ENCODE data around the gene CPEB1.
"Not testable (repeated sequence)": the region's sequence is repeated elsewhere in the genome, so short reads cannot be mapped to it uniquely, and the experiment has no call there.

Gene CPEB1

DNA sequence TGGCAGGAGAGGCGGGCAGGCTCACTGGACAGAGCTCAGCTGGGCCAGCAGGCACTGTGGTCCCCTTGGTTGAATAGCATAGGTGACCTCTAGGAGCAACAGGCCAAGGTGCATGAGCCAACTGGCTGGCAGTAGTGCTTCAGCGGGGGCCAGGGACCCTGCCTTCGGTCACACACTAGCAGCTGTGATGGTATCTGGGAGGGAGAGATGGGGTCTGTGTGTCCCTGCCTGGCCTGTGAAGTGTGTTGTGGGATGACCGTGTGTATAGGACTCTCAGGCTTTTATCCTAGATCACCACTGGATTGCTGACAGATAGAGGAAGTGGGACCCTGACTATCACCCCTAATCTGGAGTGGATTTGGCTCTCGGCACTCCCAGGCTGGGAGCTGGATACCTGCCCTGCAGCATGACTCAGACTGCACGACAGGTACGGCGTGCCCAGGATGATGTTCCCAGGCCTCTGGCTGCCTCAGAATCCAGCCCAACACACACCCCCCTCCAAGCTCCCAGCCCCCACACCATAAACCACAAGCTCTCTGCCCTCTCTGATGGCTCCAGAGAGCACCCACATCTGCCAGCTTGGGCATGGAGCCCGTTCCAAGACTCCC lies 114.7 kb downstream of the CPEB1 start:
- DNase-seq (ENCODE audit: insufficient read length) (no peak), FAIRE-seq (no peak)
- TF ChIP-seq POLR2AphosphoS5 (IDR thresholded peaks at IDR 0.05; ENCODE audit: low read depth, low read length), result no peak
- no peak for TF ChIP-seq TAF1 (IDR thresholded peaks at IDR 0.05; ENCODE audit: borderline replicate concordance, low read depth, low read length)
- no peak for TF ChIP-seq POLR2A (IDR thresholded peaks at IDR 0.05; ENCODE audit: low read depth, low read length)

DNA sequence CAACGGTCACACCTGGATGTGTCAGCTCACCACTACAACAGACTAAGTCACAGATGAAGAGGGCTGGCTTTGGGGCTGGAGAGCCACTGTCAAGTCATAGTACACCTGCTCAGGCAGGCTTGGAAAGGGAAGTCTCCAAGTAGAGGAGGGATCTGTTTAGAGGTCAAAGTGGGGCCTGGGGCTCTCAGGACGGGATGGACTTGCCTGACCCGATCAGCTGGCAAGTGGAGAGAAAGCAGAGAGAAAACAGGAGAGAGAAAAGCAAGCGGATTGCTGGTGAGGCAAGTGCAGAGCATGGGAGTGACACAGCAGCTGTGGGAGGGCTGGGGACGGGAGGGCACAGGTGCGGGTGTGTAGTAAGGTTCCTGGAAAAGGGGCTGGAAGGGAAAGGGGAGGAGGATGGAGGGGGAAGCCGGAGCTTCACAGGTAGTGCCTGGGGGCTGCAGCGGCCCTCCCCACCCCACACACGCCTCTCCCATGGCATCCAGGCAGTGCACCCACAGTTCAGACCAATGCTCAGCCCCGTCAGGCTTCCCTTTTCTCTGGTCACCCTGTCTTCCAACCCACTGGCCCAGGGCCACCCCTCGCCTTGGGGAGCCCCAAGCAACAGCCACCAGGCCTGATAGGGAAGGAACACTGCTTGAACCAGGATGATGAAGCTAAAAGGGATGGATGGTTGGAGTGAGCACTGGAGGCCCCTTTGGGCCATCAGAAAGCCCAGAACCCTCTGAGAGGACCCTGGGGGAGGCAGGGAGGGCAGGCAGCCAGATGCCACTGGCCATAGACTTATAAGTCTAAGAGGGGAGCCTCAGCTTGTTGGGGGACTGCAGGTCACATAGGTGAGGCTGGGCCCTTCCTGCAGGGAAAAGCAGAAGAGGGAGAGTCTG lies 115.4 kb downstream of the CPEB1 start:
- DNase-seq (ENCODE audit: insufficient read length), result no peak
- FAIRE-seq, result no peak
- TF ChIP-seq POLR2A (IDR thresholded peaks at IDR 0.05; ENCODE audit: low read depth, low read length), result no peak
- TF ChIP-seq TAF1 (IDR thresholded peaks at IDR 0.05; ENCODE audit: borderline replicate concordance, low read depth, low read length), result no peak
- TF ChIP-seq POLR2AphosphoS5 (IDR thresholded peaks at IDR 0.05; ENCODE audit: low read depth, low read length), result no peak

DNA sequence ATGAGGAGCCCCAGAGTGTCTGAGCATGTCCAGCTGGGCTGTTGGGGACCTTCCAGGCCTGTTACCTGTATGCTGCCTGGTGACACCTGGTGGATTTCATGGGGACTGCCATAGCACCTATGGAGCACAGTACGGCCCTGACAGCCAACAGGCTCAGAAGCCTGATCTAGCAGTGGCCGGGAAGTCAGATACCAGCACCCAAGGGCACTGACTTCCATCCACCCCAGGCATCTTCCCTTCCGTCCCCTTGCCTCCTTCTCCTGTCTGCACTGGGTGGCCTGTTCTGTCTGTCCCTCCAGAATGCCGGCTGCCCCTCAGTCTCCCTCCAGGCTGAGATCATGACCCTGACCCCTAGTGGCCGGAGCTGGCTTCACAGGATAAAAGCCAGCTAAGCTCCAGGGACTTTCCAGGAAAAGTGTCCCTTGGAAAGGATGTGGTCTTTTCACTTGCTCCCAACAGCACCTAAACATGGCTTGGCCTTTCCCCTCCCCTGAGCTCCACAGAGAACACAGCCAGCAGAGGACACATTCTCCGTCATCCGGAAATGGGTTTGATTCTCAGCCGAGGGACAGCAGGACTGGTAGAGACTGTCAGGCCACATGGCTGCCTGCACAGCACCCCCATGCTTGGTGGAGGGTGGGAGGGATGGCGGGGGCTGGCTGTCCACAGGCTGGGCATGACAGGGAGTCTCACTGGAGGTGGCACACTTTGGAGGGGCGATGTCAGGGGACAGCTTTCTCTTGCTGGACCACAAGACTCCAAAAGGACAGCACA lies 116.4 kb downstream of the CPEB1 start:
- TF ChIP-seq POLR2A (IDR thresholded peaks at IDR 0.05; ENCODE audit: low read depth, low read length) (peak; percentile 36; the same call in 1 of the 2 replicates), TAF1 (IDR thresholded peaks at IDR 0.05; ENCODE audit: borderline replicate concordance, low read depth, low read length) (0 out of 2 replicates have a peak, but pooled peaks have one; percentile 33), POLR2AphosphoS5 (IDR thresholded peaks at IDR 0.05; ENCODE audit: low read depth, low read length) (no peak)
- peak; percentile 90 for FAIRE-seq
- DNase-seq (ENCODE audit: insufficient read length), result peak; percentile 57

DNA sequence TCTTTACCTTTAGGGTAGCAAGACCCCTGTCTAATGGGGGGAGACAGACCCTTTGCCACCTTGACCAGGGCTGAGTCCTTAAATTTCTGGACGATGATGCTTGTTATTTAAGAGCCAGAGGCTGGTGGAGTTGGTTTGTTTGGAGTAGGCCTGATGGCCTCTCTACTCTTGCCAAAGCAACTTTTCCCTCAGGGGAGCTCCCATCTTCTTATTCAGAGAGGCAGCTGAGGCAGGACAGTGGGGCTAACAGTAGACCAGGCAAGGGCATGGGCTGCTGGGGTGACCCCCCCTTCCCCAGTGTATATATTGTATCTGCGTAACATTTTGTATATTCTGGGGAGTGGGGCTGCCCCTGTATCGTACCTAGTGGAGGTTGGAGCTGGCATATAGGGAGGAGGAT lies 117.2 kb downstream of the CPEB1 start:
- FAIRE-seq, result no peak
- TF ChIP-seq TAF1 (IDR thresholded peaks at IDR 0.05; ENCODE audit: borderline replicate concordance, low read depth, low read length) (no peak), POLR2A (IDR thresholded peaks at IDR 0.05; ENCODE audit: low read depth, low read length) (no peak), POLR2AphosphoS5 (IDR thresholded peaks at IDR 0.05; ENCODE audit: low read depth, low read length) (no peak)
- no peak for DNase-seq (ENCODE audit: insufficient read length)

DNA sequence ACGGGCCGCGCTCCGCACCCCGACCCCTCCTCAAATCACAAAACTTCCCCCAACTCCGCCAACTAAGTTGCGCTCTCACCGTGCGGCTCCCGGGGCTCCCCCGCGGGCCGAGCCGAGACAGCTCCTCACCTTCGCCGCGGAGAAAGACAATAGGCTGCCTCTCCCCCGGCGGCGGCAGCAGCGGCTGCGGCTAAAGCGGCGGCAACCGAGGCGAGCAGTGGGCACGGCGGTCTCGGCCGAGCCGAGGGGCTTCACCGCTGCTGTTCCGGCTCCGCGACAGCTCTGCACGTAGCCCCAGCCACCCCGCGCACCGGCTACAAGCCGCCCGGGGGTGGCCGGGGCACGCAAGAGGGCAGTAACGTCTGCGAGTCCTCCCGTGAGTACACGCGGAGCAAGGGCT lies 133.6 kb downstream of the CPEB1 start:
- not testable (repeated sequence) for FAIRE-seq; DNase-seq (ENCODE audit: insufficient read length)

DNA sequence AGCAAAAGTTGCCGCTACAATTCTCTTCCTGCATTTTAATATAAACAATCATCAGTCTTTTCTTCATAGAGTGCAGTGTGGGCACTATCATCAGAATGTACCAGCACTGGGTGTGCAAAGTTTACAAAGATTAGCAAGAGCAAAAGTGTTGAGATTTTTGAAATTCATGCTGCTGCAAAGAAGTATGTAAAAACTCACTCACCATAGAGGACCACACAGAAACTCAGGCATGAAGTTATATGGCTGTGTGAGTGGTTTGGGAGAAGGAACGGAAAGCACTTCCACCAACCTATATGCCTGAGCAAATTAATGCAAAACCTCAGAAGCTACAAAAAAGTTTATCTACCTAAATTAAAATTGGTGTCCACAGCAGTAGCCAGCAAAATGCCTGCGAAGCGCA lies 139.5 kb downstream of the CPEB1 start:
- FAIRE-seq; DNase-seq (ENCODE audit: insufficient read length): not testable (repeated sequence)

DNA sequence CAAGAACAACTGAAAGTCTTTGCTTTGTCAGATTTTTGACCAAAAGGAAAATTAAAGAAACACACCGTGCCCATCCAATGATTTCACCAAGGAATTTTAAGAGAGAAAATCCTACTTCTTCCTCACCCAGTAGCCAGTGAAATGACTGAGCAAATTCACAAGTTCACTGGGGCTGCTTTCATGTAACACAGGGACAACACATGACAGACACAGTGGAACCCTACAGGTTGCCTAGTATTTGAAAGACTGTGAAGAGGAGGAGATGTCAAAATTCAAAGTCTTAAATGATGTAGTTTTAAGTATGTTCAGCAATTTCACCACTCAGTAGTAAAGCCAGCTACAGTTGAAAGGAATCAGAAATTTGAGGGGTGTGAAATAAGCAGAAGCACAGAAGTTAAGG lies 140.1 kb downstream of the CPEB1 start:
- DNase-seq (ENCODE audit: insufficient read length); FAIRE-seq: not testable (repeated sequence)

DNA sequence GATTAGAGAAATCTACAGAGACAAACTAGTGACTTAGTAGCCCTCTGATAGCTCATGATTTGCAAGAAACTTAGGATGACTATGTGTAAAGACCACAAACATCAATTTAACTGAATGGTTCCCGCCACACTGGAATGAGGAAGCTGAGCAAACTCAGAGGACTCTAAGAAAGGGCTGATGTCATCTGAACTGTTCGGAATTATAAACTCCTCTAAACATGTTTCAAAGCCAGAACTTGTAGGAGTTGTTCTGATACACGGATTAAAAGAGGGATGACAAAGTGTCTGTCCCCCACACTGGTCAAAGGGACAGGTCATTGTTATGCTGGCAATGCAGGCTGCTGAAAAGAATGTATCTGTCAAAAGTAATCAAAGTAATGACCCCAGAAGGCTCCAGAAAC lies 141.3 kb downstream of the CPEB1 start:
- FAIRE-seq; DNase-seq (ENCODE audit: insufficient read length): not testable (repeated sequence)

DNA sequence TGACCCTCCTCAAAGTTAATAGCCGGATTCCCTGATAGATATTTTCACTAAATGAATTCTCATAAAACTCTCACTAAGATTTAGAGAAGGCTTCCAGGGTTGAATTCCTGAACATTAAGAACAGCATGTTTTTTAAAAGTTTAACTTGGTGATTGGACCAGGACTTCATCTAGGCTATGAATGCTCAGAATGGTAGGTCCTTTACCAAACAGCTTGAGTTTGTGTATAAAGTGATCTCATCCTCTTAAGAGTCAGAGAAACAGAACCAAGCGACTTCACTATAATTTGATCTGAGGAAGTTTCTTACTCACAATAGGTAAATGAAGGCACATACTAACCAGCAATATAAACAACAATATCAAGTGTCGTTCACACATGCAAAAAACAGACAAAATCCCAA lies 143.1 kb downstream of the CPEB1 start:
- not testable (repeated sequence) for DNase-seq (ENCODE audit: insufficient read length); FAIRE-seq

DNA sequence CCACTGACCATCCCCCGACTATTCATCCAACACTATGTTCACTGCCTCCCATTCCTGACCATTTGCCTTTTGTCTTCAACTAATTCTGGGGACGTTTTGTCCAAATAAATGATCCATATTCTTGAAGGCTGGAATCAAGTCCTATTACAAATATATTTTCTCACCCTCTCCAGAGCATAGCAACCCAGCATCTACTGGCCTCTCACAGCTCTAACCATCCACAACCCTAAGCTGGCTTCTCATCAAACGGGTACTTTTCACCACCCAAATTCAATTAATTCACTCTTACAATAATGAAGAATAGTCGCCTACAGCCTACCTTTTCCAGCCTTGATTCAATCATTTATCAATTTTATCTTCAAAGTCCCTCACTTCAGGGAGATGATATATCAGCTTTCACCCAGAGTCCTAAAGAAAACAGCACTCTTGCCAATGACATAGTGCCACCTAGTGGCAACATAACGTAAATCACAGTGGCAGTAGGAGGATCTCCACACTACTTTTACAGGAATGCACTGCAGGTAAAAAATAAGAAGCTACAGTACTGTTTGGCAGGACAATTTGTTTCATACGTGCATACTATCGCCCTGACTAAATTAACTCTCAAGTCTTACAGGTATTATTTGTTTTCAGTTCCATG lies 144.3 kb downstream of the CPEB1 start:
- not testable (repeated sequence) for FAIRE-seq; DNase-seq (ENCODE audit: insufficient read length)

DNA sequence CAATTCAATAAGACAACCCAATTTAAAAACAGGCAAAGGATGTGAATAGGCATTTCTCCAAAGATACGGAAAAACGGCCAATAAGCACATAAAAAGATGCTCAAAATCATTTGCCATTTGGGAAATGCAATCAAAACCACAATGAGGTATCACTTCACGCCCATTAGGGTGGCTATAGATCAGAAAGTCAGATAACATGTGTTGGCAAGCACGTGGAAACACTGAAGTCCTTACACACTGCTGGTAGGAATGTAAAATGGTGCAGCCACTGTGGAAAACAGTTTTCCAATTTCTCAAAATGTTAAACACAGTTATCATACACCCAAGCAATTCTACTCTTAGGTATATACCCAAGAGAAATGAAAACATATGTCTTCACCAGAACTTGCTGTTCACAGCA lies 146.4 kb downstream of the CPEB1 start:
- DNase-seq (ENCODE audit: insufficient read length); FAIRE-seq: not testable (repeated sequence)

DNA sequence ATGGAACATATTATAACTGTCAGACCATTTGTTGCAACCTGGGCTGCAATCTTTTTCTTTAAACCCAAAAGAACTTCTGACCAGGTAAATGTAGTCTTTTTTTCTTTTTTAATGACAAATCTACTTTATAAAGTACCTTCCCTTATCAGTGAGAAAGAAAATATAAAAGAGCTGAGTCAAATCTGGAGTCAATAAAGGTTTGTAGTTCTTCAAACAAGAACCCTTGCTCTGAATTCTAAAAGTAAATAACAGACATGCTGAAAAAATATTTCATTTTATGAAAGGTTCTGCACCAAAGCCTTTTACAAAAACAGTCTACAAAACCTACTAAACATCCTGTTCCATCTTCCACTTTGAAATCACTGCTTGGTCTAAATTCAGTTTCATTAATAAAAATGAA lies 149.2 kb downstream of the CPEB1 start:
- DNase-seq (ENCODE audit: insufficient read length); FAIRE-seq: not testable (repeated sequence)

Measured in GM12892 (cell line).